K562 (cell line): Measurements from ENCODE around the gene RGS19. TPM values are rescaled to one million over a fixed set of nuclear protein-coding genes. Genes with fewer than 3 reads are reported as not detected.

Experiments
- CBFB ChIP-seq: sonication (generic); formaldehyde crosslinking; IDR thresholded peaks from 2 replicates; pipeline ENCODE4 v1.4.0; 2020; ENCODE audit warnings: mild to moderate bottlenecking, missing genetic modification reagents
- E2F4 ChIP-seq: sonication (generic); formaldehyde crosslinking; IDR thresholded peaks from 2 replicates; pipeline ENCODE4 v1.8.0; 2022; ENCODE audit warnings: mild to moderate bottlenecking, low read depth, missing genetic modification reagents
- MBD1 ChIP-seq: fragments of 250-450 bp; sonication (Bioruptor Pico); IDR thresholded peaks from 2 replicates; pipeline ENCODE4 v1.8.0; 2022; ENCODE audit warnings: inconsistent platforms
- NRF1 ChIP-seq, 2 experiments: fragments of 450-650 bp; IDR thresholded peaks in 1 of 2; conservative IDR thresholded peaks in 1 of 2; 2 replicates each; pipeline ENCODE4 v1.6.1; 2014; ENCODE audit warnings: mild to moderate bottlenecking in 2 of 2
- PRMT5 ChIP-seq: sonication (generic); formaldehyde crosslinking; IDR thresholded peaks from 2 replicates; pipeline ENCODE4 v1.5.0; 2020; ENCODE audit warnings: missing genetic modification reagents
- RB1 ChIP-seq: fragments of 450-650 bp; IDR thresholded peaks from 2 replicates; pipeline ENCODE4 v1.6.1; 2017; ENCODE audit warnings: low read depth, mild to moderate bottlenecking
- REST ChIP-seq, 2 experiments: fragments of 450-650 bp; formaldehyde crosslinking in 1 of 2; IDR thresholded peaks; 2 replicates each; pipeline versions ENCODE4 v1.4.0 to v1.6.1; 2014 to 2020; ENCODE audit warnings: mild to moderate bottlenecking in 2 of 2, borderline replicate concordance in 1 of 2, low read depth in 1 of 2
- ZFP91 ChIP-seq: sonication (generic); formaldehyde crosslinking; IDR thresholded peaks from 2 replicates; pipeline ENCODE4 v1.8.0; 2022; ENCODE audit warnings: mild to moderate bottlenecking, missing genetic modification reagents
- ZSCAN29 ChIP-seq: fragments of 450-650 bp; IDR thresholded peaks from 2 replicates; pipeline ENCODE4 v1.6.1; 2017
- polyA plus RNA-seq, 8 experiments: library from polyadenylated mRNA; depleted of rRNA in 4 of 8; stranded (reverse) in 5 of 8; unstranded in 3 of 8; fragments of >200 nt; fragmentation: Nextera tagmentation in 2 of 8; fragmentation: Illumina TruSeq in 1 of 8; extraction: Ambion mirVana in 2 of 8; extraction: Trizol in 1 of 8; gene quantifications; 2 replicates each; pipeline versions ENCODE4 v1.2.1 to v1.2.3, GENCODE V29; 2011 to 2014; ENCODE audit warnings: inconsistent platforms in 1 of 8, missing spikeins in 1 of 8
- total RNA-seq, 7 experiments: library from RNA; depleted of rRNA in 6 of 7; stranded (reverse); fragments of >200 nt in 6 of 7; fragmentation: Illumina TruSeq in 2 of 7; extraction: Trizol in 2 of 7; gene quantifications; 2 replicates each; pipeline versions ENCODE4 v1.2.1 to v1.2.3, GENCODE V29; 2011 to 2021; ENCODE audit warnings: low replicate concordance in 1 of 7

RGS19 gene
- total and polyA plus RNA-seq, 9 of the 15 experiments (the other 6 are each of a cell fraction or from before 2014, with no cell fraction given): 0.41 to 23.7 (median 14.6) TPM

GRCh38 chr20:64083804-64084684, 4.7 kb upstream of the RGS19 start, which contains the start of gene LKAAEAR1 (continued):
- TF ChIP-seq REST (IDR thresholded peaks at IDR 0.05; ENCODE audit: borderline replicate concordance) (no peak), REST (CRISPR knock-in tag; IDR thresholded peaks at IDR 0.05; ENCODE audit: low read depth) (no peak), NRF1 (conservative IDR thresholded peaks at IDR 0.05 in 1 of 2, IDR thresholded peaks at IDR 0.05 in 1 of 2) (peak; percentile 10 to 13; a peak in 1 of 4 replicates), E2F4 (CRISPR knock-in tag) (no peak), RB1 (0 out of 2 replicates have a peak, but pooled peaks have one; percentile 0), CBFB (no peak), MBD1 (no peak), ZFP91 (no peak), PRMT5 (CRISPR knock-in tag) (no peak), ZSCAN29 (no peak)
